ENCODE measurements around the gene ZBTB47.
A peak's percentile ranks its signal among the peaks of the same experiment; 100 is the strongest.

The ZBTB47 gene

DNA sequence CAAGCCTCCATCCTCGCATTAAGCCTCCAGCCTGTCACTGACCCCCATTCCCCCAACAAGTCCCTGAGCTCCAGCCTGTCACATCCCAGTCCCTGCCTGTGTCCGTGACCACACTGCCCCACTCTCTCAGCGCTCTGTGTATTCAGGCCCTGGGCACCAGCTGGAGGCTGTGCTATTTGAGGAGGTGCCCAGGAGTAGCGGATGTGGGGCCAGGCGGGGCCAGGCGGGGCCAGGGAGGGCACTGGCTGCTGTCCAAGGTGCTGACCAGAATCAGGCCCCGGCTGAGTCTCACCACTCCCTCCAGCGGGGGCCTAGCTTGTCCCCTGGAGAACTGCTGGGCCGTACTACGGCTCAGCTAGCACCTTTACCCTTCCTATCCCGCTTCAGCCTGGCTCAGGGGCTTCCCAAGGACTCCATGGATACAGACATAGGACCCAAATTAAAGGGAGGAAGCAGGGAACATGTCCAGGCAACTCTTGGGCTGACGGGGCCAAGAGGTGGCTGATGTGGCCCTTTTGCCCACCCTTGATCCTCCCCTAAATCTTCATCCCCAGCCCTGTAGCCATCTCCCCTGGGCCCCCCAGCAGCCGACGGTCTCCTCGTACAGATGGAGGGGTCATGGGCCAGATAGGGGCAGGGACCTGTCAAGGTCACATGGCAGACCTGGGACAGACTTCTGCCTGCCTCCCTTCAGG is 48.0 kb downstream of the ZBTB47 start:
- DNase-seq = peak; percentile 31

DNA sequence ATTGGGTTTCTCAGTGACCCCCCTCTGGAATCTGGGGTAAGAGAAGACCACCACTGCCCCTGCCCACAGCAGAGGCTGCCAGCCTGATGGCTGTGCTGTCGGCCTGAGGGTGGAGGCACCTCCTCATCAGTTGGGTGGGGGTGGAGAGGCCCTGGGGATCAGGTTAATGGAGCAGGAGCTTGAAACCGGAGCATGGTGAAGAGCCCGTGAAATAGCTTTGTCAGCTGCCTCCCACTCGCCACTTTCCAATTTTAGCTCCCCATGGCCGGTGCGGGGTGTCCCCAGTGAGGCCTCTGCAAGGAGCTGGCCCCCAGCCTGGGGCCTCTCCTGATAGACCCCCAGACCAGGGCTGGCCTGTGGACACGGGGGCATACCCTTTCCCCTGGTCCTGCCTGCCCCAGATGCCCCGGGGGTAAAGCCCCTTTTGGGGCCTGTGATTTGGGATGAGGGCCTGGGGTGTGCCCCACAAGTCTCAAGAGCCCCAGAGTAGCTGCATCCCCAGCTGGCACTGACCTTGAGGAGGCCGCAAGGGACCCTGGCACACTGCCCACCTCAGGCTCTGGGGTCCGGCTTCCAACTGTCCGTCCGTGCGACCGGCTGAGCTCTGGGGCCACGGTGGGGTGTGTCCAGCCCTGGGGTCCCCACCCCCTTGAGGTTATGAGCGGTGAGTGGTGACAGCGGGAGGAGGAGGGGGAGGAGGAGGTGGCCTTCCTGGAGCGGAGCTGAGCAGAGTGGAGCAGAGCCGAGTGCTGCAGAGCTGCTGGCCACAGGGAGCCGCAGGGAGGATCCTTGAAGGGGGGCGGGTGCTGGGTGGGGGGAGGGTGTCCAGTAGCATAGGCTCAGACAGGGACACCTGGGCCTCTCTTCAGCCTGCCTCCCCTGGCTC is 48.8 kb downstream of the ZBTB47 start, which contains the start of gene HHATL:
Gene HHATL, minus strand, starts transcription at position 733 of the 886 bp plus-strand sequence. CDS start 1,972 bp downstream, outside the sequence.
- DNase-seq = no peak

GRCh38 chr3:42702982-42703694 is 49.6 kb downstream of the ZBTB47 start:
- no peak for DNase-seq

DNA sequence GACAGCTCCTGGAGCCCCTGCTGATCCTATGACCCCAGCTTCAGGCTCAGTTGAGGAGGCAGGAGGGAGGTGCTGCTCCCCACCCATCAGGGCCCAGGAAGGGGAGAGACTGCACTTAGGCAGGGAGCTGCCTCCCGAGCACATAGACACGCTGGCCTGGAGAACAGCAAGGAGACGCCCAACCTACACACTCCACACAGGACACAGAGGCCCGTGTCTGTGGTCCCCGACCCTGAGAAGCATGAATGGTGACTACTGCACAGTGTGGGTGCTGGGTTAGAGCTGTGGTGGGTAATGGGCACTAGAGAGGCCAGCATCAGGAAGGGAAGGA is 50.2 kb downstream of the ZBTB47 start:
- DNase-seq = no peak

DNA sequence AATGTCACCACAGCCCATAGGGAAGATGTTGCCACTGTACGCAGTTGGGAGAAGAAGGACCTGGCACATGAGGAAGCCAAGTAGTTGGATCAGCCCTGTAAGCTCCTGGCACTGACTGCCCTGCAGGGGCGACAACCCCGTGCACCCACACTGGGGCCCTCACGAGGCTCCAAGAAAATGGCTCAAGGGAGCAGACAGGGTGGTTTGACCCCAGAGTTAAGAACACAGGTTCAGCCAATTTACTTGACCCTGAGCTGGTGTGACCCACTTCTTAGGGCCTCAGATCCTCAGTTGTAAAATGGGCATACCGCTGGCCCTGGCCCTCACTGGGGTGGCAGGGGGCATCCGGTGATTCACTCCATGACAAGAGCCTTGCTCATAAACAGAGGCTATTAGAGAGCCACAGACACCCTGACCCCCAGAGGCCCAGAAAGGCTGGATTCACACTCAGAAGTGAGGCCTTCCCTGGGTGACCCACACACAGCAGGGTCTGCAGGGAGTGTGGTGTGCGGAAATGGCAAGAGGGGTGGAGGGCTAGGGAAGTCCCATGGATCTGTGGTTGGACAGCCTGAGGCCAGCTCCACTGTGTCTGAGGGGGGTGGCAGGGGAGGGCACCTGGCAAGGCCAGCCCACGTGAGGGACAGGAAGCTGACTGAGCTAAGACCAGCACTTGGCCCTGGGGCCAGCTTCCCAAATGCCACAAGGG is 50.8 kb downstream of the ZBTB47 start:
- no peak for DNase-seq

DNA sequence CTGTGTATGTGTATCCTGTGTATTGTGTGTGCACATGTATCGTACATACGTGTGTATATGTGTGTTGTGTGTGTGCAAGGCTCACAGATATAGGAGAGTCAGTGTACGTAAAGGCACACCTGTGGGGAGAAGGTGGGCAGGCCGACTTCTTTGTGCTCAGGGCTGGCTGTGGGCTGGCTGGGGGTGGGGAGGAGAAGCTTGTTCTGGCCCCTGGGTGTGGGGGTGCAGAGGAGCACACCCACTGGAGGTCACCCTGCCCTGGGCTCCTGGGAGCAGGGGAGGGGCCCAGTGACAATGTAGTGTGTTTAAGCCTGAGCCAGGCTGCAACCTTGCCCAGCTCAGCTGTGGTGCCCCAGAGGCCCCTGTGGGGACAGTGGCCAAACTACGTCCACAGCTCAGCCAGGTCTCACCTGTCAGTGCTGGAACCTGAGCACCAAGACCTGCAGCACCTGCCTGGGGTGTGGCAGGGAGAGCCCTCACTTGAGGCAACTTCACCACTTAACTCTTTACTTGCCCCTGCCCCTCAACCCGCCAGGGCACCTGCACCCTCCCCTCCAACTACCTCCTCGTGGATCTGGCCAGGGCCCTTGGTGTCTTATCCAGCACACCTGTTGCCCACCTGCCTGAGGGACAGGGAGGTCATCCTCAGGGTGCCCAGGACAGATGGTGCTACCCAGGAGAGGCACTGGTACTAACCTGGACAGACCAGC is 51.7 kb downstream of the ZBTB47 start:
- no peak for DNase-seq

GRCh38 chr3:42705962-42706585 is 52.6 kb downstream of the ZBTB47 start:
- DNase-seq = no peak

GRCh38 chr3:42706721-42707619 is 53.5 kb downstream of the ZBTB47 start:
- no peak for DNase-seq

DNA sequence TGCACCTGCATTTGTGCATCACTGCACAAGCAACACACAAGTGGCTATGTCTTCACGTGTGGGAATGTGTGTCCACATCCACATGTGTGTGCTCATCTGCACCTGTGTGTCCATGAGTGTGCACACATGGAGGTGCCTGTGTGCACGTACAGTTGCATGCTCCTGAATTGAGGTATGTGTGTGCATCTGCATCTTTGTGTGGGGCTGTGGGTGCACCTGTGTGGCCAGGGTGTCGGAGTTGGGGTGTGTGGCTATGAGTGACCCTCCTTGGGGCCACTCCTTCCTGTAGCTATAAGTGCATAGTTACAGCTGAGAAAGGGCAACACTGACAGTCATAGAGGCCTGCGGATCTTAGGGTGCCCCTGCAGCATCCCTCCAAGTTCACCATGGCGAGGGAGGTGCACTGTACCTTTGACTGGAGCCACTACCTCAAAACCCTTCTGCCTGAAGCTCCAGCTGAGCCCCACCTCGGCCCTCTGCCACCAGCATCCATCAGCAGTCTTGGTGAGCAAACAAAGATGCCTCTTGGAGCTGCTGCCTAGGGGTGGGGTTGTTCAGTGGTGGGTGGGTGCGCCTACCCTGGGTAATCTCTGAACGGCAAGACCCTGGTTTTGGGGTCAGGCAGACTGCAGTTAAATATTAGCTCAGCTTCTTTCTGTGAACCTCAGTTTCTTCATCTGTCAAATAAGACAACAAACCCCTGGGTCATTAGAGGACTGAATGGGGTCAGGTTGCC is 54.3 kb downstream of the ZBTB47 start:
- DNase-seq = no peak

DNA sequence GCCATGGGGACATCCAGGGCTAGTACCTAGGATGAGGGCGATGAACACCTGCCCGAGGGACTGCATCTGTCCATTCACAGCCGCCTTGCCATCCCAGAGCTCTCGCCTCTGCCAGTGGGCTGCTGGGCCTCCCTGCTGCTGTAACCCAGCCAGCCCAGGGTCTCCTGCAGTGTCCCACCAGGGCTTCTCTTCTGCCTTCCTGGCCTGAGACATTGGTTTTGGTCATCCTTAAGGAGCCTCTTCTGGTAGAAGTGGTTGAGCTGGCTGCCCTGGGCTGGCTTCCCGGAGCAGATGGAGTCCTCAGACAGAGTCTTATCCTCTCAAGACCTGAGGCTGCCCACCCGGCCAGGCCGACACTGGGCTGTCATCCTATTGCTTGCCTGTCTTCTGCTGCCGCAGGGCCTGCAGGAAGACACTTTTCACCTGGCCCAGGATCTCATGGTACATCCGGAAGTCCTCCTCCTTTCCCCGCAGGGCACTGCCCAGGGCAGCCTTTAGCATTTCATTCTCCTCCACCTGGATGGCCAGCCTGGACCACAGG is 55.2 kb downstream of the ZBTB47 start:
- DNase-seq = no peak

GRCh38 chr3:42709621-42710020 is 56.1 kb downstream of the ZBTB47 start:
- no peak for DNase-seq

DNA sequence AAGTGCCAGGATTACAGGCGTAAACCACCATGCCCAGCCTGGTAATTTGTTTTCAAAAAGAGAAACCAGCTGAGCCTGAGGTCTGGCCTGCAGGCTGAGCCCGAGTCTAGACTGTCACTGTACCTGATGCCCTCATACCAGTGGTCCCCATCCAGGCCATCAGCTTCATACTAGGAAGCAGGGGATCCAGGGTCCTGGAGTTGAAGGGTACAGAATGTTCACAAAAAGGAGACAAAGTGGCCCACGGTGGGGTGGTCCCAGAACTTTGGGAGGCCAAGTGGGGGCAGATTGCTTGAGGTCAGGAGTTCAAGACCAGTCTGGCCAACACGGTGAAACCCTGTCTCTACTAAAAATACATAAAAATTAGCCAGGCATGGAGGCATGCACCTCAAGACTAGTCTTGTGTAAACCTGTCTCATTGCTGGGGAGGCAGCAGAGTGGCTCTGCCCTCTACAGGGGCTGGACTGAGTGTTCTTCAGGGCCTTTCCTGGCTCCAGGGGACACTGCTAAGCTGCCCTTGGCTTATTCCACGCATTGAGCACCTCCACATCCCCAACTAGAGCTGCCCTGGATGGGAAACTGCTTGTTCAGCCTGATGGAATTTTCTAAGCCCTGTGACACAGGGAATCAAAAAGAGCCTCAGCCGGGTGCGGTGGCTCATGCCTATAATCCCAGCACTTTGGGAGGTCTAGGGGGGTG is 57.0 kb downstream of the ZBTB47 start:
- DNase-seq = no peak

GRCh38 chr3:42711491-42712343 is 58.2 kb downstream of the ZBTB47 start:
- DNase-seq = no peak

DNA sequence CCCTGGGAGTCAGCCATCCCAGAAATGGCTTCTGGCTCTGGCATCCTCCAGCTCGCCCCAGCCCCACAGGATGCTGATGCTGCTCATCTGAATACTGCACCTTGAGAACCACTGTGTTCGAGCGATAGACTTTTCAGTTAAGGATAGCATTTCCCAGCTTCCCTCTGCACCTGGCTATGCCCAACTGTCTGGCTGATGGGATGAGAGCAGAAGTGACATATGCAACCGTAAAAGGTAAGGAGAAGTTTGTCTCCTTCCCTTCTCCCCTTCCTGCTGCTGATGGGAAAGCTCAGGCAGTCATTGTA is 58.8 kb downstream of the ZBTB47 start:
- no peak for DNase-seq

DNA sequence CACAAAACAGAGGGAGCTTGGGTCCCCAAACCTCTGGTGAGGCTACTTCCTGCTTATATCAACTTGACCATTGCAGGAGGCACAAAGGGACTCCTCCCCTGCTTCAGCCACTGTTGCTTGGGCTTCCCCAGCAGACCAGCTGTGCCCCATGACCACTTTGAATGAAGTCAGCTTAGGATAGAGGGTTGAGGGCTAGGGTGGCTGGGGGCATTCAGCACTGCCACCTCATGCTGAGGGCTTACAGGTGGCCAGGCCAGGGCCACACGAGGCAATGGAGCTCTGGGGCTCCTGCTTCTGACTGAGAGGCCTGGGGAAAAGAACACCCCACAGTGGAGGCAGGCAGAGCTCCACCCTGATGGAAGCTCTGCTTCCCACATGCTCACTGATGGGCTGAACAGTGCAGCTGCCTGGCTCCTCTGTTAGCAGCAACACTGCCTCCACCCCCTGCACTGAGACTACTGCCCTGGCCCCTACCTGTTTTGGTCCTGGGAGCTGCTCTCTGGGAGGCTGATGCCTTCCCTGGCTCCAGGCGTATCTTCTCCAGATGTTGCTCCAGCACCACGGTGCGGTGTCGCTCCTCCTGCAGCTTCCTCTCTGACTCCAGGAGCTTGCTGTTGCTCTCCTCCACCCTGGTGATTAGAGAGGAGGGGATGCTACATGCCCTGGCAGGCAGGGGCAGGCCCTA is 59.3 kb downstream of the ZBTB47 start:
- DNase-seq = no peak

DNA sequence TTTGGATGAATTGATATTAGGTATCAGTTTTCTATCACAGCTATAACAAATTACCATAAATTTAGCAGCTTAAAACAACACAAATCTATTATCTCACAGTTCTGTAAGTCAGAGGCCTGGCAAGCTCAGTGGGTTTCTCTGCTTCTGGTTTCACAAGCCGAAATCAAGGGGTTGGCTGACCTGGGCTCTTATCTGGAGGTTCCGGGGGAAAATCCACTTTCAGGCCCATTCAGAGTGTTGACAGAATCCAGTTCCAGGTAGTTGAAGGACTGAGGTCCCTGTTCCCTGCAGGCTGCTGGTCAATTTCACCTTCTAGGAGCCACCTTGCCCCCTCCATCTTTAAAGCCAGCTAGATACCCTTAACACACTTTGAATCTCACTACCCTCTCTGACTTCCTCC is 60.2 kb downstream of the ZBTB47 start:
- DNase-seq = no peak

DNA sequence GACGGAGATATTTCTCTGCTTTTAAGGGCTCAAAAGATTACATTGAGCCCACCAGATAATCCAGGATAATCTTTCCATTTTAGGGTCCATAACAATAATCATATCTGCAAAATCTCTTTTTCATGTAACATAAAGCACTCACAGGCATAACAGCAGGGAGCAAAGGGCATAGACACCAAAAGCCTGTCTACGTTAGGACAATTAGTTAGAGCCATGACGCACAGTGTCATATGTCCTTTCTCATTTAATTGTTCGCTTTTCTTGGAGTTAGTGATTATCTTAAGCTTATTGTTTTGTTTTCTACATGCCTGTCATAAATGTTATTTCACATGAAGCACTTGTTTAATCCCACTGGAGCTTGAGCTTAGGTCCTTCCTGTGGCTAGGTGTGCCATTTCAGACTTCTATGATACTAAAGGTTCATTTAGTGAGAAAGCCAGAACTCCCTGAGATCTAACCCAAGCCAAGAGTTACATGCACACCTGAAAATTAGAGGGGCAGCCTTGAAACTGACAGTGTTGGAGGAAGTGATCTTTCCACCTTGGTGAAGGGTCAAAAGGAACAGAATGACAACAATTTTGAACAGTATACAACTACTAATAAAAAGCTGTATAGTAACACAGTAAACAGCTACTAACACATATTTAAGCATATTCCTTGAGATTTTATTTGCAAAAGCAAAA is 60.8 kb downstream of the ZBTB47 start:
- no peak for DNase-seq

All from CD4-positive, alpha-beta T cell treated with Interleukin-4 for 4 hours (primary cell).